K562 (cell line): ENCODE data around the gene RCC1.
A peak's percentile ranks its signal among the peaks of the same experiment; 100 is the strongest.

Experiments used
- GTF2A2 ChIP-seq: IDR thresholded peaks from 2 replicates; pipeline ENCODE4 v1.6.1; 2016; ENCODE audit warnings: mild to moderate bottlenecking, missing genetic modification characterization, missing compliant biosample characterization
- RFX5 ChIP-seq: IDR thresholded peaks from 2 replicates; pipeline ENCODE4 v1.6.1; 2011; ENCODE audit warnings: low read depth, mild to moderate bottlenecking, improper control_type of control experiment, low read length
- SAFB2 ChIP-seq: fragments of 200-400 bp; formaldehyde crosslinking; IDR thresholded peaks from 2 replicates; pipeline ENCODE4 v1.6.1; 2018; ENCODE audit warnings: borderline replicate concordance, low read length, low read depth, moderate library complexity; ENCODE audit not compliant: severe bottlenecking
- SIRT6 ChIP-seq: IDR thresholded peaks from one replicate; pipeline ENCODE4 v1.6.1; 2012; ENCODE audit warnings: low read depth, mild to moderate bottlenecking, control low read depth, inconsistent platforms, low read length, moderate library complexity
- SREBF1 ChIP-seq: fragments of 150-350 bp; IDR thresholded peaks from 2 replicates; pipeline ENCODE4 v1.6.1; 2014; ENCODE audit warnings: antibody characterized with exemption, low read depth, low read length, borderline replicate concordance
- YBX1 ChIP-seq: fragments of 450-650 bp; IDR thresholded peaks from 2 replicates; pipeline ENCODE4 v1.7.1; 2016; ENCODE audit warnings: mild to moderate bottlenecking
- TF ChIP-seq, protein P1 (sequence below), 3 experiments: IDR thresholded peaks in 2 of 3; conservative IDR thresholded peaks in 1 of 3; 2 replicates each; pipeline ENCODE4 v1.5.1; 2011 to 2012; ENCODE audit warnings: low read length in 3 of 3, mild to moderate bottlenecking in 3 of 3, control low read depth in 2 of 3, improper control_type of control experiment in 1 of 3, inconsistent platforms in 1 of 3, low read depth in 1 of 3, mixed read lengths in 1 of 3, moderate library complexity in 1 of 3; ENCODE audit not compliant: insufficient read depth in 2 of 3
- TF ChIP-seq, protein P2 (sequence below), 2 experiments: fragments of 450-650 bp in 1 of 2; sonication (generic) in 1 of 2; formaldehyde crosslinking in 1 of 2; IDR thresholded peaks in 1 of 2; conservative IDR thresholded peaks in 1 of 2; 2 replicates each; pipeline versions ENCODE4 v1.6.1 to v1.8.1; 2016 to 2023; ENCODE audit warnings: mild to moderate bottlenecking in 2 of 2, moderate library complexity in 2 of 2, inconsistent platforms in 1 of 2, missing genetic modification reagents in 1 of 2

DNA sequence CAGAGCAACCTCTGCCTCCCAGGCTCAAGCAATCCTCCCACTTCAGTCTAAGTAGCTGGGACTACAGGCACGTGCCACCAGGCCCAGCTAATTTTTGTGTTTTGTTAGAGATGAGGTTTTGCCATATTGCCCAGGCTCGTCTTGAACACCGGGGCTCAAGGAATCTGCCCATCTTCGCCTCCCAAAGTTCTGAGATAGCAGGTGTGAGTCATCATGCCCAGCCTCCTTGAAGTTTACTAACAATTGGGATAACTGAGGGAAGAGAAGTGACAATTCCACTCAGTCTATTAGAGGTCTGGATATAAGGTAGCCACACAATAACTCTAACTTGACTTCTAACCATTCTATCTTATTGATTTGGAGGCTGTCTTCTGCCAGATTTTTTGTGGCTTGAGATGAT lies 6.3 kb upstream of the RCC1 start:
- TF ChIP-seq YBX1, result no peak
- no peak for TF ChIP-seq RFX5
- TF ChIP-seq, protein P1, sequence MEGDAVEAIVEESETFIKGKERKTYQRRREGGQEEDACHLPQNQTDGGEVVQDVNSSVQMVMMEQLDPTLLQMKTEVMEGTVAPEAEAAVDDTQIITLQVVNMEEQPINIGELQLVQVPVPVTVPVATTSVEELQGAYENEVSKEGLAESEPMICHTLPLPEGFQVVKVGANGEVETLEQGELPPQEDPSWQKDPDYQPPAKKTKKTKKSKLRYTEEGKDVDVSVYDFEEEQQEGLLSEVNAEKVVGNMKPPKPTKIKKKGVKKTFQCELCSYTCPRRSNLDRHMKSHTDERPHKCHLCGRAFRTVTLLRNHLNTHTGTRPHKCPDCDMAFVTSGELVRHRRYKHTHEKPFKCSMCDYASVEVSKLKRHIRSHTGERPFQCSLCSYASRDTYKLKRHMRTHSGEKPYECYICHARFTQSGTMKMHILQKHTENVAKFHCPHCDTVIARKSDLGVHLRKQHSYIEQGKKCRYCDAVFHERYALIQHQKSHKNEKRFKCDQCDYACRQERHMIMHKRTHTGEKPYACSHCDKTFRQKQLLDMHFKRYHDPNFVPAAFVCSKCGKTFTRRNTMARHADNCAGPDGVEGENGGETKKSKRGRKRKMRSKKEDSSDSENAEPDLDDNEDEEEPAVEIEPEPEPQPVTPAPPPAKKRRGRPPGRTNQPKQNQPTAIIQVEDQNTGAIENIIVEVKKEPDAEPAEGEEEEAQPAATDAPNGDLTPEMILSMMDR (IDR thresholded peaks at IDR 0.05 in 2 of 3, conservative IDR thresholded peaks at IDR 0.05 in 1 of 3; ENCODE audit: insufficient read depth in 2 of 3, low read depth in 1 of 3, low read length in 3 of 3), result no peak
- TF ChIP-seq SREBF1, result no peak
- TF ChIP-seq SIRT6, result no peak
- no peak for TF ChIP-seq SAFB2
- TF ChIP-seq, protein P2, sequence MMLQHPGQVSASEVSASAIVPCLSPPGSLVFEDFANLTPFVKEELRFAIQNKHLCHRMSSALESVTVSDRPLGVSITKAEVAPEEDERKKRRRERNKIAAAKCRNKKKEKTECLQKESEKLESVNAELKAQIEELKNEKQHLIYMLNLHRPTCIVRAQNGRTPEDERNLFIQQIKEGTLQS (IDR thresholded peaks at IDR 0.05), result peak; percentile 61
- TF ChIP-seq, protein P2 (CRISPR knock-in tag; conservative IDR thresholded peaks at IDR 0.05), result no peak
- no peak for TF ChIP-seq GTF2A2
